ENCODE data around the gene TGM4. TPM values are rescaled to one million over a fixed set of nuclear protein-coding genes. Genes with fewer than 3 reads are reported as not detected.

The TGM4 gene
- total RNA-seq: 0.09 TPM in 2 replicates

DNA sequence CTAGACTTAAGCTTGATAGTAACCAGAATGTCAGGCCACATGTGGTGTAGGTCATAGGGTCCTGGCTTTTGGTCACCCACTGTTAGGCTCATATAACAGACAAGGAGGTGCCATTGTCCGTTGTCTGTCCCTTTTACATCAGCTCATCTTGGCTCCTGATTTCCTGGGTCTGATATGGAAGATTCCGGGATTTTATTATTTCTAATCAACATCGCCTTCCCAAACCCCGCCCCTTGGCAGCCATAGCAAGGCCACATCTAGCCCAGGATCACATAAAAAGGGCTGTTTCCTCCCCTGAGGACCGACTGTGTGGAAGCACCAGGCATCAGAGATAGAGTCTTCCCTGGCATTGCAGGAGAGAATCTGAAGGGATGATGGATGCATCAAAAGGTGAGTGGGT lies at the start of gene TGM4:
Gene TGM4 (plus strand): TSS at position 301 of the 400 bp plus-strand sequence. CDS start 71 bp downstream, at position 372.

GRCh38 chr3:44861412-44862225 lies 12.8 kb upstream of the TGM4 start, which contains the start of gene TMEM42:
Gene TMEM42, plus strand, starts transcription at chr3:44861912. Its CDS starts 13 bp downstream, at chr3:44861925.

Other genes with a start within 250 kb of the TGM4 start
- gene ZNF197, start 249.6 kb upstream of the TGM4 start, total RNA-seq: 8.9 and 13.7 TPM in 2 replicates
- gene ZNF35, start 225.9 kb upstream of the TGM4 start, total RNA-seq: 12.3 and 15.3 TPM in 2 replicates
- 3.4 and 4.9 TPM in 2 replicates for gene ZNF502, start 161.9 kb upstream of the TGM4 start, total RNA-seq
- gene ZNF501, start 145.0 kb upstream of the TGM4 start, total RNA-seq: 4.7 and 7.8 TPM in 2 replicates
- gene KIAA1143, start 113.0 kb upstream of the TGM4 start, total RNA-seq: 14.0 and 16.0 TPM in 2 replicates
- gene KIF15, start 112.8 kb upstream of the TGM4 start, total RNA-seq: 5.6 and 12.7 TPM in 2 replicates
- 9.0 and 11.6 TPM in 2 replicates for gene TMEM42, start 12.7 kb upstream of the TGM4 start, total RNA-seq
- 48.7 and 50.4 TPM in 2 replicates for gene ZDHHC3, start 101.6 kb downstream of the TGM4 start, total RNA-seq
- gene EXOSC7, start 101.6 kb downstream of the TGM4 start, total RNA-seq: 60.0 and 61.7 TPM in 2 replicates
- gene CLEC3B, start 151.7 kb downstream of the TGM4 start, total RNA-seq: 0.72 and 2.6 TPM in 2 replicates